HCT116 (cell line): Measurements from ENCODE around the gene SLK.

Source experiments
- EZH2 ChIP-seq: fragments of 200-600 bp; sonication (generic); IDR thresholded peaks from 2 replicates; pipeline ENCODE4 v1.6.1; 2017; ENCODE audit warnings: antibody characterized with exemption, mixed run types
- EZH2phosphoT487 ChIP-seq: fragments of 200-600 bp; IDR thresholded peaks from 2 replicates; pipeline ENCODE4 v1.6.1; 2018; ENCODE audit warnings: antibody characterized with exemption, borderline replicate concordance
- JUND ChIP-seq: IDR thresholded peaks from 2 replicates; pipeline ENCODE4 v1.6.1; 2012
- RAD21 ChIP-seq: IDR thresholded peaks from 2 replicates; pipeline ENCODE4 v1.6.1; 2012; ENCODE audit warnings: low read depth, mild to moderate bottlenecking
- SIN3A ChIP-seq: IDR thresholded peaks from 2 replicates; pipeline ENCODE4 v1.6.1; 2012; ENCODE audit warnings: low read depth
- SRF ChIP-seq: IDR thresholded peaks from 2 replicates; pipeline ENCODE4 v1.6.1; 2012; ENCODE audit warnings: low read depth
- ZNF274 ChIP-seq: fragments of 200-500 bp; sonication (Bioruptor generic); IDR thresholded peaks from 2 replicates; pipeline ENCODE4 v1.6.1; 2014; ENCODE audit warnings: mild to moderate bottlenecking, low read depth, low read length, inconsistent platforms
- TF ChIP-seq, protein P1 (sequence below): IDR thresholded peaks from 2 replicates; pipeline ENCODE4 v1.6.1; 2012; ENCODE audit warnings: low read depth
- TF ChIP-seq, protein P2 (sequence below): IDR thresholded peaks from 2 replicates; pipeline ENCODE4 v1.6.1; 2012
- TF ChIP-seq, protein P3 (sequence below), 3 experiments: fragments of 200-600 bp in 1 of 3; sonication (generic) in 1 of 3; IDR thresholded peaks in 2 of 3; conservative IDR thresholded peaks in 1 of 3; 2 replicates each; pipeline ENCODE4 v1.5.1; 2012 to 2017; ENCODE audit warnings: low read depth in 2 of 3, low read length in 2 of 3, antibody characterized with exemption in 1 of 3, borderline replicate concordance in 1 of 3, control low read depth in 1 of 3, mild to moderate bottlenecking in 1 of 3, mixed read lengths in 1 of 3, mixed run types in 1 of 3, moderate library complexity in 1 of 3; ENCODE audit not compliant: insufficient read depth in 1 of 3

DNA sequence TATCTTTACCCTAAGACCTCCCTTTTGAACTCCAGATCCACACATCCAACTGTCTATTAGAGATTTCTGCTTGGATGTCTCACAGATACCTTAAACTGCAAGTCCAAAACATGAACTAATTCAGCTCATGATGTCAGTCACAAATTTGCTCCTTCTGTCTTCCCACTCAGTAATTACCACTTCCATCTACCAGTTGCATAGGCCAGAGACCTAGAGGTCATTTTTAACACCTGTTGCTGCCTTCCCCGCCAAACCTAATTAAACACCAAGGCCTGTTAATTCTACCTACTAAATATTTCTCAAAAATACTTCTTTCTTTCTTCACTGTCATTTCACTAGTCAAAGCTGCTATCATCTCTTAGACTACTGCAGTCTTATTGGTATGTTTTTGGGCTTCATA lies 8.2 kb downstream of the SLK start:
- TF ChIP-seq EZH2, result no peak
- no peak for TF ChIP-seq ZNF274
- TF ChIP-seq, protein P1, sequence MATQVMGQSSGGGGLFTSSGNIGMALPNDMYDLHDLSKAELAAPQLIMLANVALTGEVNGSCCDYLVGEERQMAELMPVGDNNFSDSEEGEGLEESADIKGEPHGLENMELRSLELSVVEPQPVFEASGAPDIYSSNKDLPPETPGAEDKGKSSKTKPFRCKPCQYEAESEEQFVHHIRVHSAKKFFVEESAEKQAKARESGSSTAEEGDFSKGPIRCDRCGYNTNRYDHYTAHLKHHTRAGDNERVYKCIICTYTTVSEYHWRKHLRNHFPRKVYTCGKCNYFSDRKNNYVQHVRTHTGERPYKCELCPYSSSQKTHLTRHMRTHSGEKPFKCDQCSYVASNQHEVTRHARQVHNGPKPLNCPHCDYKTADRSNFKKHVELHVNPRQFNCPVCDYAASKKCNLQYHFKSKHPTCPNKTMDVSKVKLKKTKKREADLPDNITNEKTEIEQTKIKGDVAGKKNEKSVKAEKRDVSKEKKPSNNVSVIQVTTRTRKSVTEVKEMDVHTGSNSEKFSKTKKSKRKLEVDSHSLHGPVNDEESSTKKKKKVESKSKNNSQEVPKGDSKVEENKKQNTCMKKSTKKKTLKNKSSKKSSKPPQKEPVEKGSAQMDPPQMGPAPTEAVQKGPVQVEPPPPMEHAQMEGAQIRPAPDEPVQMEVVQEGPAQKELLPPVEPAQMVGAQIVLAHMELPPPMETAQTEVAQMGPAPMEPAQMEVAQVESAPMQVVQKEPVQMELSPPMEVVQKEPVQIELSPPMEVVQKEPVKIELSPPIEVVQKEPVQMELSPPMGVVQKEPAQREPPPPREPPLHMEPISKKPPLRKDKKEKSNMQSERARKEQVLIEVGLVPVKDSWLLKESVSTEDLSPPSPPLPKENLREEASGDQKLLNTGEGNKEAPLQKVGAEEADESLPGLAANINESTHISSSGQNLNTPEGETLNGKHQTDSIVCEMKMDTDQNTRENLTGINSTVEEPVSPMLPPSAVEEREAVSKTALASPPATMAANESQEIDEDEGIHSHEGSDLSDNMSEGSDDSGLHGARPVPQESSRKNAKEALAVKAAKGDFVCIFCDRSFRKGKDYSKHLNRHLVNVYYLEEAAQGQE, result no peak
- TF ChIP-seq, protein P2, sequence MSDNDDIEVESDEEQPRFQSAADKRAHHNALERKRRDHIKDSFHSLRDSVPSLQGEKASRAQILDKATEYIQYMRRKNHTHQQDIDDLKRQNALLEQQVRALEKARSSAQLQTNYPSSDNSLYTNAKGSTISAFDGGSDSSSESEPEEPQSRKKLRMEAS, result no peak
- TF ChIP-seq RAD21, result no peak
- TF ChIP-seq, protein P3, sequence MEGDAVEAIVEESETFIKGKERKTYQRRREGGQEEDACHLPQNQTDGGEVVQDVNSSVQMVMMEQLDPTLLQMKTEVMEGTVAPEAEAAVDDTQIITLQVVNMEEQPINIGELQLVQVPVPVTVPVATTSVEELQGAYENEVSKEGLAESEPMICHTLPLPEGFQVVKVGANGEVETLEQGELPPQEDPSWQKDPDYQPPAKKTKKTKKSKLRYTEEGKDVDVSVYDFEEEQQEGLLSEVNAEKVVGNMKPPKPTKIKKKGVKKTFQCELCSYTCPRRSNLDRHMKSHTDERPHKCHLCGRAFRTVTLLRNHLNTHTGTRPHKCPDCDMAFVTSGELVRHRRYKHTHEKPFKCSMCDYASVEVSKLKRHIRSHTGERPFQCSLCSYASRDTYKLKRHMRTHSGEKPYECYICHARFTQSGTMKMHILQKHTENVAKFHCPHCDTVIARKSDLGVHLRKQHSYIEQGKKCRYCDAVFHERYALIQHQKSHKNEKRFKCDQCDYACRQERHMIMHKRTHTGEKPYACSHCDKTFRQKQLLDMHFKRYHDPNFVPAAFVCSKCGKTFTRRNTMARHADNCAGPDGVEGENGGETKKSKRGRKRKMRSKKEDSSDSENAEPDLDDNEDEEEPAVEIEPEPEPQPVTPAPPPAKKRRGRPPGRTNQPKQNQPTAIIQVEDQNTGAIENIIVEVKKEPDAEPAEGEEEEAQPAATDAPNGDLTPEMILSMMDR (IDR thresholded peaks at IDR 0.05 in 2 of 3, conservative IDR thresholded peaks at IDR 0.05 in 1 of 3; ENCODE audit: borderline replicate concordance in 1 of 3, insufficient read depth in 1 of 3, low read depth in 2 of 3, low read length in 2 of 3), result no peak
- no peak for TF ChIP-seq EZH2phosphoT487
- TF ChIP-seq SRF, result no peak
- TF ChIP-seq SIN3A, result no peak
- TF ChIP-seq JUND, result no peak
